SJSA1 (cell line): ENCODE results near the gene ACLY. TPM values are rescaled to one million over a fixed set of nuclear protein-coding genes. Genes with fewer than 3 reads are reported as not detected.

ENCODE experiments used
- DNase-seq, 2 experiments: peaks; one replicate each; pipeline ENCODE4 v3.0.0-alpha.2; 2015 to 2020; ENCODE audit warnings: low spot score in 2 of 2, low read depth in 1 of 2
- H3K27ac ChIP-seq: fragments of 250-450 bp; sonication (Bioruptor Pico); 2 replicates; pipeline ENCODE4 v1.5.1; 2020; ENCODE audit warnings: mild to moderate bottlenecking, moderate library complexity
- H3K27me3 ChIP-seq: fragments of 250-450 bp; sonication (Bioruptor Pico); replicated peaks from 2 replicates; pipeline ENCODE4 v1.5.1; 2020; ENCODE audit warnings: mild to moderate bottlenecking, moderate library complexity
- H3K36me3 ChIP-seq: fragments of 250-450 bp; sonication (Bioruptor Pico); 2 replicates; pipeline ENCODE4 v1.5.1; 2020; ENCODE audit warnings: mild to moderate bottlenecking
- H3K4me1 ChIP-seq: fragments of 250-450 bp; sonication (Bioruptor Pico); replicated peaks from 2 replicates; pipeline ENCODE4 v1.6.1; 2021; ENCODE audit warnings: mild to moderate bottlenecking
- H3K4me3 ChIP-seq: fragments of 250-450 bp; sonication (Bioruptor Pico); 2 replicates; pipeline ENCODE4 v1.5.1; 2020; ENCODE audit warnings: mild to moderate bottlenecking
- H3K9me3 ChIP-seq: fragments of 250-450 bp; sonication (Bioruptor Pico); replicated peaks from 2 replicates; pipeline ENCODE4 v1.5.1; 2020; ENCODE audit warnings: mild to moderate bottlenecking
- total RNA-seq: library from RNA; depleted of rRNA; stranded (reverse); fragments of >200 nt; shearing (Covaris generic); gene quantifications from 2 replicates; pipeline ENCODE4 v1.2.3, GENCODE V29; 2014; rRNA removed

ACLY gene
- 77.0 and 122 TPM in 2 replicates for total RNA-seq

DNA sequence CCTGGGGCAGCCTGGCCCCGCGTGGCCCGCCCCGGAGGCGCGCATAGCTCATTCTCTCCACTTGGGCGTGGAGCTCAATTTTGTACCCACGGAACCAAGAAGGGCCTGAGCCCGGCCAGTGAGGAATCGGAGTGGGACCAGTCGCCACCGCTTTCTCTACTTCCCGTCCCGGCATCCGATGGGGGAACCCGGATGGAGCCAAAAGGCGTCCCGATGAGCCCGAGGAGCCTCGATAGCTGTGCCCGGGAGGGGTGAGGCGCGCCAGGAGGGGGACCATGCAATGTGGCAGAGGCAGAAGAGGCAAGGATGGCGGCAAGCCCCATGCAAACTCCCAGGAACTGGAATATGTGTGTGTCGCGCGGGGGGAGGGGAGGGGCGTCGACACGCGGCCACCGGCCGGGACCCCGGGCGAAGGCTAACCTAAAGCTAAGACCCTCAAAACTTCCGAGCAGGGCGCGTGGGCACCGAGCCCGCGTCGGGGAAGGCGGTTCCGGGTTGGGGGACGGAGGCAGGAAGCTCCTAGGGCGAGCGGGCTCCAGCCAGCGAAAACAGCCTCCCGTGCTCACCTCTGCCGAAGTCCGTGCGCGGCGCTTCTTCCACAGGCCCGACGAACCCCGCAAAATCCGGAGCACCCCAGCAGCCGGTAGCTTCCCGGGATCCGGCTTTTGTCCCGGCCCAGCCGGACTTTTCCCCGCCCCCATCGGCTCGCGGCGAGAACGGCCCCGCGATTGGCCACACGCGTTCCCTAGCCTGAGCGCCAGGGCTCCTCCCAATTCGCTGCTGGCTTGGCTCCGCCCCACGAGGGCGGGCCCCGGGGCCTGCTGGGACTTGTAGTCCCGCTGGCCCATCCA is at the start of gene ACLY:
ACLY (minus strand) TSS at position 638 of the 851 bp plus-strand sequence. CDS start 5,078 bp downstream, outside the sequence.
- Histone ChIP-seq H3K4me1 (peaks cover 23% of the 10 kb centered on the region), H3K27me3 (no peaks in the 10 kb centered on the region), H3K36me3 (peaks cover 43% of the 10 kb centered on the region), H3K27ac (peak within 1 kb of the TSS; percentile 65), H3K4me3 (peak within 1 kb of the TSS; percentile 97), H3K9me3 (0 out of 2 replicates have a peak, but pooled peaks cover 5% of the 10 kb centered on the region)
- DNase-seq = peak; percentile 94 to 97

DNA sequence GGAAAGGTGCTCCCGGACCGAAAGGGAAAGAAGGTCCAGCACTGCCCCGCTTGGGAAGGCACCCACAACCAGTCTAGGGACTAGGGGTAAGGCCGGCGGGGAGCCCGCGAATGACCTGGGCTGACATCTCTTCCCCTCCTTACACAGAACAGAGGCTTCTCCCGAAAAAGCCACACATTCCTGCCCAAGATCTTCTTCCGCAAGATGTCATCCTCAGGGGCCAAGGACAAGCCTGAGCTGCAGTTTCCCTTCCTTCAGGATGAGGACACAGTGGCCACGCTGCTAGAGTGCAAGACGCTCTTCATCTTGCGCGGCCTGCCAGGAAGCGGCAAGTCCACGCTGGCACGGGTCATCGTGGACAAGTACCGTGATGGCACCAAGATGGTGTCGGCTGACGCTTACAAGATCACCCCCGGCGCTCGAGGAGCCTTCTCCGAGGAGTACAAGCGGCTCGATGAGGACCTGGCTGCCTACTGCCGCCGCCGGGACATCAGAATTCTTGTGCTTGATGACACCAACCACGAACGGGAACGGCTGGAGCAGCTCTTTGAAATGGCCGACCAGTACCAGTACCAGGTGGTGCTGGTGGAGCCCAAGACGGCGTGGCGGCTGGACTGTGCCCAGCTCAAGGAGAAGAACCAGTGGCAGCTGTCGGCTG is 49.3 kb upstream of the ACLY start:
- H3K4me3 ChIP-seq = peak overlapping the region; percentile 74
- H3K27ac ChIP-seq = no peak overlapping the region

DNA sequence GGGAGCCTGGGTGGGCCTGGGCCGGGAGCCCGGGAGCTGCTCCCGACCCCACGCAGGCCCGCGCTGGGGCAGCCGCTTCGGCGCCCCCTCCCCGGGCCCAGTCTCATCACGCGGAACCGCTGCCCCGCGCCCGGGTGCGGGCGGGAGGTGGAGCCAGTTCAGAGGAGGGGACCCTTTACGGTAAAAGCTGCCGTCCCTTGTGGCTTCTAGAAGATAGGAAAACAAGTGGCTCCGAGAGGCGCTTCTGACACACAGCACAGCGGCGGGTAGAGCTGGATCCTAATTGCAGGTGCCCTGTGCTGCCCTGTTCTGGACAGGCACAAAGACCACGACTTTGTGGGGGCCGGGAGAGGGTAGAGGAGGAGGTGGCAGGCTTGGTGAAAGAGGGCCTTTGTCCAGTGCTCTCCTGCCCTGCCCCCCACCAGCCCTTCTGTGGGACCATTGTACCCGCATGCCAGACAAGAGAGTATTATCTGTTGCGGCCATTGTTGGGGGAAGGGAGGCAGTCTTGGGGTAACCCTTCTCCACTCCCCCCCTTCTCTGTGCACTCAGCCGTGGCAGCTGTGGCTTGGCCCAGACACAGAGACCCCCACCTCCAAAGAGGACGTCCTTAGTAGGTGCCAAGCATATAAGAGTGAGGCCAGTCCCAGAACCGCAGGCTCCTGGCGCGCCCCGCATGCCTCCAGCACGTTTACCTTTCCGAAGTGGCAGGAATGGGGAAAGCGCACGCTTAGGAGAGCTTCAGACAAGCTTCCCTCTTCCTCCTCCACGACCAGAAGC is 48.6 kb upstream of the ACLY start:
- no peaks in the 10 kb centered on the region for H3K27me3 ChIP-seq
- H3K27ac ChIP-seq = peak overlapping the region; percentile 49
- H3K9me3 ChIP-seq = no peaks in the 10 kb centered on the region
- no peak for DNase-seq
- H3K4me1 ChIP-seq = peaks cover 10% of the 10 kb centered on the region
- peaks cover 48% of the 10 kb centered on the region for H3K36me3 ChIP-seq
- peak overlapping the region; percentile 74 for H3K4me3 ChIP-seq

More for the DNA sequence above, 49.3 kb upstream of the ACLY start:
- no peak for DNase-seq
- H3K4me1 ChIP-seq = peaks cover 10% of the 10 kb centered on the region
- no peaks in the 10 kb centered on the region for H3K27me3 ChIP-seq
- H3K9me3 ChIP-seq = no peaks in the 10 kb centered on the region
- peaks cover 55% of the 10 kb centered on the region for H3K36me3 ChIP-seq

DNA sequence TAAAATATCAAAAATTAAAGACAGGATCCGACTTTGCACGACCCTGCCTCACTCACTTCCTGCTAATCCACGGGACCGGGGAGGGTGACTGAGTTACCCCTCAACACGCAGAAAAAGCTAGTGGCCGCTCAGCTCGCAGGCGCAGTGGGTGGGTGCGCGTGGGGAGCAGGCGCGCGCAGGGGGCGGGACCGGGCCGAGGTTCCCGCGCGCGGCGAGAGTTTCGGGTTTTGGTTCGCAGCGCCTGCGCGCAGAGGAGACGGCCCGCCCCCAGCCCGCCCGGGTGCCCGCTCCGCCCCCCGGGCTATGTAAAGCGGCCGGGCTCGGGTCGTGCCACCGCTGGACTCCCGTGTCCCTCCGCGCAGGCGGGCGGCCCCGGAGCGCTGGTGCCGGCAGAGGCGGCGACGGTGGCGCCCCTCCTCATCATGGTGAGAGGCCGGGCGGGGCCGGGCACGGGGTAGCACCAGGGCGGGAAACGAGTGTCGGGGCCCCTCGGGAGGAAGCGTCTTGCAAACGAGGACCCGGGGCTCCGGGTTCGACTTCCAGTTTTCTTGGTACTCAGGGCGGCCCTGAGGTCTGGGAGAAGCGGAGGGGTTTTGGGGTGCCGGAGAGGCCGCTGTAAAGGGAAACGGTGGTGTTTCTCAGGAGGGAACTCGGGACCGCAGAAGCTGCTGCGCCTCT is 47.9 kb upstream of the ACLY start, which contains the start of gene CNP:
CNP (plus strand) TSS at position 333 of the 678 bp plus-strand sequence; CDS start at position 423, 90 bp downstream.
- Histone ChIP-seq H3K27me3 (no peaks in the 10 kb centered on the region), H3K36me3 (peaks cover 41% of the 10 kb centered on the region), H3K27ac (peak within 1 kb of the TSS; percentile 49), H3K4me3 (peak within 1 kb of the TSS; percentile 74), H3K9me3 (no peaks in the 10 kb centered on the region), H3K4me1 (peaks cover 10% of the 10 kb centered on the region)
- DNase-seq = peak; percentile 85 to 86

DNA sequence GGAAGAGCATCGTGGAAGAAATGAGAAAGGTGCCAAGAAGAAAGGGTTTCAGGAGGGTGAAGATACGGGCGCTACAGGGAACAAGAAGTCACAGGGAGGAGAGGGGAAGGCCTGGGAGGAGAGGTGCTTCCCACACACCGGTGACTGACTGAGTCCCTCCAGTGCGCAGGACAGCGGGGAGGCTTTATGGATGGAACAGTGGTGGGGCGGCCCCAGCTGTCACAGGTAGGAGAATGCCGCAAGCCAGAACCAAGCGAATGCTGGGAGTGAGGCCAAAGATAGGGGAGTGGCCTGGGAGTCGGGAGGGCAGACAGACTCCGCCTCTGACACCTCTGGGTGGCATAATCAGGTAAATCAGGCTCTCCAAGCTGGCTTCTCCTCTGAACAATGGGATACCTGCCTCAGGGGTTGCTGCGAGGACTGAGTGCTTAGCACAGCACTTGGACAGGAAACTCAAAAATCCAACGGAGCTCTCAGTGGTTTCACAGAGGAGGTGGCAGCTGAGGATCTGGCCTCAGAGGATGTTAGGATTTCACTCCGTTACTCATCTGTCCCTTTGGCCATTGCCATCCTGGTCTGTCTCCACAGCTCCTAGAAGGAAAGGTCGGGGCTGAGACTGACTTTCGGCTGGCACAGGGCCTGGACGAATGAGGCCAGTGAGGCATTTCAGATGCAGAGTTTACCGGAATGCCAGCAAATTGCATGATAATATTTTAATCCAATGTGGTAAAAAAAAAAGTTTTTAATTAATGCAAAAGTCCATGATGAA is 47.1 kb upstream of the ACLY start:
- no peaks in the 10 kb centered on the region for H3K9me3 ChIP-seq
- H3K27ac ChIP-seq = no peak overlapping the region
- no peaks in the 10 kb centered on the region for H3K27me3 ChIP-seq
- H3K4me3 ChIP-seq = peak overlapping the region; percentile 74
- peak in 1 of 2 experiments; percentile 19 for DNase-seq
- H3K4me1 ChIP-seq = peaks cover 10% of the 10 kb centered on the region
- H3K36me3 ChIP-seq = peaks cover 34% of the 10 kb centered on the region

DNA sequence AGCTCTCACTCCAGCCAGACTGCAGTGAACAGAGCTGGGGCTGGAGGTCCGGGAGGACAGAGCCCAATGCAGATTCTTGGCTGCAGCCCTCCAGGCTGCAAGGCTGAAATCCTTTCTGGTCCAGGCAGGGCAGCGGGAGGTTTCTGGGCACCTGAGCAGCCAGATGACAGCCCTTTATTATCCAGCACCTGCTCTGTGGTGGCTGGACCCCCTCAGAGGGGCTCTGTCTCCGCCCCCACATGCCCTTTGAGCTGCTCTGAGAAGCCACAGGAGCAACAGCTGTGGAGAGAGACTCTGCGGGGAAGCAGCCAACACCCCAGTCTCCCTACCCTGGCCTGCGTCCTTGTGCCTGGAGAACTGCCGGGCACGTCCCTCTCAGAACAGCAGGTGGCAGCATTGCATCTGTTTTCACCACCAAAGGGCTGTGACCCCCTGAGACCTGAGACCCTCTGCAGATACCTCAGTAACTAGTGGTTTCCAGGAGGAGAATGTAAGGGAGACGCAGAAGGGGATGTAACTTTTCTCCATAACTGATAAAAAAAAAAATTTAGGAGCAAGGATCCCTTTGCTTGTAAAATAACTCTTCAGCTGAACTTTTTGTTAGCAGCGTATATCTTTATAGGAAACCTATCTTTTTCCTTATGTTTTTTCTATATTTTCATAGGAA is 44.1 kb upstream of the ACLY start:
- H3K9me3 ChIP-seq = no peaks in the 10 kb centered on the region
- H3K4me3 ChIP-seq = no peak overlapping the region
- peaks cover 9% of the 10 kb centered on the region for H3K36me3 ChIP-seq
- no peaks in the 10 kb centered on the region for H3K27me3 ChIP-seq
- H3K4me1 ChIP-seq = peaks cover 17% of the 10 kb centered on the region
- H3K27ac ChIP-seq = no peak overlapping the region
- DNase-seq = peak; percentile 44 to 68

DNA sequence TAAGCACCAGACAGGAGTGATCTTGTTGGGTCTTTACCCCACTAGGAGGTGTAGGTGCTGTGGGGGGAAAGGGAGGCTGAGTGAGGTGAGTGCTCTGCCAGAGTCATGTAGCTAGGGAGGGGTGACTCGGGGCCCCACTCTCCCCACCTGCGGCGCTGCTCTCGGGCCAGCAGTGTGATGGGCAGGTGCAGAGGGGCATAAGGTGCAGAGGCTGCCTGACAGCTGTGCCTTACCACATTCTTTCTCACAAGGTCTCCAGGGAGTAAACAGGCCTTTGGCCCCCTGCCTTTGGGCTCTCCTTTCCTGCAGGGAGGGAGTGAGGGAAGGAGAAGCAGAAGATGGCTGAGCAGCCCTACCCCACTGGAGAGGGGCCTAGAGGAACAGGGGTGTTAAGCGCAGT is 43.4 kb upstream of the ACLY start:
- no peaks in the 10 kb centered on the region for H3K27me3 ChIP-seq
- no peaks in the 10 kb centered on the region for H3K9me3 ChIP-seq
- H3K4me1 ChIP-seq = peaks cover 17% of the 10 kb centered on the region
- H3K4me3 ChIP-seq = no peak overlapping the region
- H3K27ac ChIP-seq = no peak overlapping the region
- DNase-seq = no peak
- 0 out of 2 replicates have a peak, but pooled peaks cover 4% of the 10 kb centered on the region for H3K36me3 ChIP-seq

DNA sequence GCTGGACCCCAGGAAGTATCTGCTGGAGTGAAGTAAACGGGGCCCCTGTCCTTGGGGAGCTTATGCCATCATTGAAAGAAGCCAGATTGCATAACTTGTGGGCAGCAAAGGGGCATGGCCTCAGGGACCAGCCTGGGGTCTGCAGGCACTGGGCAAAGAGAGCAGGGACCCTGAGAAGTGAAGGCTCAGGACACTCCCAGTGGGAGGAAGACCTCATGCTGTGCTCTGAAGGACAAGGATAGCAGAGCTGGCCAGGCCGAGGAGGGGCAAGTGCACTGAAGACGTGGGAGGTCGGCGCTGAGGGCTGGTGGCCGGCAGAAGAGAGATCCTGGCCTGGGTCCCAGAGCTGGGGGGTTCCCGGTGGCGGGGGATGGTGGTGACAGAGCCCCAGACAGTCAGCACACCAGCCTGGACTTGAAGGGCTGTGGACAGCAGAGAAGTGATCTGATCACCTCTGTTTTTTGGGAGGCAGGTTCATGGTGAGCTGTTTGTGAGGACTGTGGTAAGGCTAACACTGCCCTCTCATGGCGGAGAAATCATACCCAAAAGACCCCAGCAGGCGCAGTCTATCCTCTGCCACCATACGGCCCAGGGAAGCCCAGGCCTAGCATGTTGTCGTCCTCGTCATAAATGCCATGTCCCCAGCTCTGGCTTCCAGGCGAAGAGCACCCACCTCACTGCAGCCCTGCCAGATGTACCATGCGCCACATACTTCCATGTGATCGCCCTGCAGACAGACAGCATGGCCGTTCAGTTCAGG is 40.8 kb upstream of the ACLY start:
- Histone ChIP-seq H3K4me1 (peaks cover 12% of the 10 kb centered on the region), H3K36me3 (no peaks in the 10 kb centered on the region), H3K9me3 (no peaks in the 10 kb centered on the region), H3K27me3 (no peaks in the 10 kb centered on the region), H3K27ac (no peak overlapping the region), H3K4me3 (no peak overlapping the region)
- no peak for DNase-seq

DNA sequence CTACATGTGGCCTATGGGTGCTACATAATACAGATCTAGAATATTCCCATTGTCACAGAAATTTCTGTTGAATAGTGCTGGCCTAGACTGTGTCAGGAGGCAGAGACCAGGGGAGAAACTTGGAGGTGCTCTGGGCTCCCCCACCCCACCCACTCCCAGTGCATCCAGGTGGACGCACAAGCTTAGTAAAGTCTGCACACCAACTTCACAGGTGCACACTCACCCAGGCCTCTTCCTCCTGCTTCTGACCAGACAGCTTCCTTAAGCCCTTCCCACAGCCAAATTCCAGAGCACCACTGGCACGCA is 40.2 kb upstream of the ACLY start:
- Histone ChIP-seq H3K27ac (no peak overlapping the region), H3K27me3 (no peaks in the 10 kb centered on the region), H3K9me3 (no peaks in the 10 kb centered on the region), H3K36me3 (no peaks in the 10 kb centered on the region), H3K4me3 (no peak overlapping the region), H3K4me1 (peaks cover 12% of the 10 kb centered on the region)
- no peak for DNase-seq

DNA sequence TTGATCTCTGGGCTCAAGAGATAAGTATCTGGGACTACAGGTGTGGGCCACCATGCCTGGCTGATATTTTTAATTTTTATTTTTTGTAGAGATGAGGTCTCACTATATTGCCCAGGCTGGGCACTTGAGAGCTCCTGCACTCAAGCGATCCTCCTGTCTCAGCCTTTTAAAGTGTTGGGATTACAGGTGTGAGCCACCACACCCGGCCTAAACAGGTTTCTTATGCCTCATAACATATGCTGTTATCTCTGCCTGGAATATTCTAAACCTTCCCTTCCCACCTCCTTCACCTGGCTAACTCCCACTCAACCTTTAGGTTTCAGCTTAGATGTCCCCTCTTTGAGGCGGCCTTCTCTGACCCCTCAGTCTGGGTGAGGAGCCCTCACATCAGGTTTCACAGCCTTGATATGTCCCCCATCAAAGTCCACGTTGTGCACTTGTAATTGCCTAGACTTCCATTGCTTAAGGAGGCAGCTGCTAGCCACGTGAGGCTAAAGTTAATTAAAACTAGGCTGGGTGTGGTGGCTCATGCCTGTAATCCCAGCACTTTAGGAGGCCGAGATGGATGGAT is 39.2 kb upstream of the ACLY start:
- no peak for DNase-seq
- H3K9me3 ChIP-seq = no peaks in the 10 kb centered on the region

DNA sequence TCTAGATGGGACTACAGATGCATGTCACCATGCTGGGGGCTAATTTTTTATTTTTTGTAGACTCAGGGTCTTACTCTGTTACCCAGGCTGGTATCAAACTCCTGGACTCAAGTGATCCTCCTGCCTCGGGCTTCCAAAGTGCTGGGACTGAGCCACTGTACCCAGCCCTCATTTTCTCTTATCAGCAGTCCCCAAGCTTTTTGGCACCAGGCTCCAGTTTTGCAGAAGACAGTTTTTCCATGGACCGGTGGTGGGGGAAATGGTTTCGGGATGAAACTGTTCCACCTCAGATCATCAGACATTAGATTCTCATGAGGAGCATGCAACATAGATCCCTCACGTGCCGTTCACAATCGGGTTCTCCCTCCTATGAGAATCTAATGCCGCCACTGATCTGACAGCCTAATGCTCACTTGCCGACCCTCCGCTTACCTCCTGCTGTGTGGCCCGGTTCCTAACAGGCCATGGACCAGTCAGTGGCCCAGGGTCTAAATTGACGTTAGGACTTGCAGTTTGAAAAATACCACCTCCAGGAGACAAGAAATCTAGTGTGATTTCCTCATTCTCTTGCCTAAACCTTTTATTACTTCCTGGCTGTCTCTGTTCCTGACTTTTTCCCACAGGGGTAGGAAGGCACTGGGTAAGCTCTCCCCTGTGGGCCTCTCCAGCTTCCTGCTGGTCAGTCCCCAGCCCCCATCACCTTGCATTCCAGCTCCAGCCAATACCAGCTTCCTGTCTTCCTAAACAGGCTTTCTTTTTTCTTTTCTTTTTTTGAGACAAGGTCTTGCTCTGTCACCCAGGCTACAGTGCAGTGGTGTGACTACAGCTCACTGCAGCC is 38.5 kb upstream of the ACLY start:
- DNase-seq = no peak
- Histone ChIP-seq H3K4me1 (peaks cover 12% of the 10 kb centered on the region), H3K27ac (no peak overlapping the region), H3K27me3 (no peaks in the 10 kb centered on the region), H3K36me3 (no peaks in the 10 kb centered on the region), H3K4me3 (no peak overlapping the region), H3K9me3 (no peaks in the 10 kb centered on the region)

More for the DNA sequence above, 39.2 kb upstream of the ACLY start:
- H3K4me3 ChIP-seq = no peak overlapping the region
- H3K4me1 ChIP-seq = peaks cover 12% of the 10 kb centered on the region
- no peak overlapping the region for H3K27ac ChIP-seq
- H3K36me3 ChIP-seq = no peaks in the 10 kb centered on the region
- no peaks in the 10 kb centered on the region for H3K27me3 ChIP-seq
